ENCODE measurements around the gene ABCA3.
A peak's percentile ranks its signal among the peaks of the same experiment; 100 is the strongest.

The ABCA3 gene

DNA sequence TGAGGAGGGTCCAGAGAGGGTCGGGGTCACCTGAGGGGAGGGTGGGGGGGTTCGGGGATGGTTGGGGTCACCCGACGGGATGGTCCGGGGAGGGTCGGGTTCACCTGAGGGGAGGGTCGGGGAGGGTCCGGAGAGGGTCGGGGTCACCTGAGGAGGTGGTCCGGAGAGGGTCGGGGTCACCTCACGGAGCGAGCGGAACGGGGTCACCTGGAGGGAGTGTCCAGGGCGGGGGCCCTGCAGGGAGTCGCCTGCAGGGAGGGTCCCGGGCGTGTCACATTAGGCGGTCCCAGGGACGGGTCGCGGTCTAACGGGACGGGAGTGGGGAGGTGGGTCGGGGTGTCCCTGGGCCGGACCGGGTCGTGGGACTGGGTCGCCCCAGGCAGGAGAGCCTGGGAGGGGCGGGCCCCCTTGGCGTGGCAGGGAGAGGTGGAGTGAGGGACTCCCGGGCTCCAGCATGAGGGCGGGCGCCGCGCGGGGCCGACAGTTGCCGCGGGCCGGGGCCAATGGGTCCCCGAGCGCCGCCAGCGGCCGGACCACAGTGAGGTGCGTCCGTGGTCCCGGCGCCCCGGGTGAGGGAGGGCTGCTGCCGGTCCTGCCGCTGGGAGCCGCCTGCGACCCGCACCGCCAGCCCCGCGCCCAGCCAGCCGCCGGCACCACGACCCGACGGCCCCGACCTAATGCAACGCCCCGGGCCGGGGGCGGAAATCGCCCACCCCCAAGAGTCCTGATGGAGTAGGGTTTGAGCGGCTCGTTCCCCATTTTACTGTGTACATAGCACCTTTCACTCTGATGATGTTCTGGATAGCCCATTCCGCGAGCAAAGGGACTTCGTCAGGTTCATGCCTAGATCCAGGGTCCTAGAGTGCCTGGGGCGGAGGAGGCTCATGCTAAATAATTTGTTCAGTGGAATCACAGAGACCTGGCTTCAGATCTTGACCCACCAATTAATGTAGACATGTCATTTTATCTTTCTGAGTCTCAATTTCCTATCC is 1.2 kb upstream of the ABCA3 start:
- no peak overlapping the region for H3K4me3 ChIP-seq (ENCODE audit: low read depth, low read length)
- H3K9me3 ChIP-seq (ENCODE audit: control insufficient read depth, insufficient read depth, low read length): no peaks in the 10 kb centered on the region
- H3K9ac ChIP-seq (ENCODE audit: low read depth, low read length): no peak overlapping the region
- H3K36me3 ChIP-seq (ENCODE audit: control insufficient read depth, insufficient read depth, low read length): no peaks in the 10 kb centered on the region
- peaks cover 5% of the 10 kb centered on the region for H3K4me1 ChIP-seq (ENCODE audit: control insufficient read depth, insufficient read depth, low read length)
- H3K27me3 ChIP-seq (ENCODE audit: control insufficient read depth, insufficient read depth, low read length): peaks cover 24% of the 10 kb centered on the region

- no peak overlapping the region for H3K9ac ChIP-seq (ENCODE audit: low read depth, low read length)
- H3K36me3 ChIP-seq (ENCODE audit: control insufficient read depth, insufficient read depth, low read length): no peaks in the 10 kb centered on the region
- H3K4me1 ChIP-seq (ENCODE audit: control insufficient read depth, insufficient read depth, low read length): peaks cover 5% of the 10 kb centered on the region
- H3K9me3 ChIP-seq (ENCODE audit: control insufficient read depth, insufficient read depth, low read length): no peaks in the 10 kb centered on the region
- peaks cover 24% of the 10 kb centered on the region for H3K27me3 ChIP-seq (ENCODE audit: control insufficient read depth, insufficient read depth, low read length)
- peak overlapping the region; percentile 75 for H3K4me3 ChIP-seq (ENCODE audit: low read depth, low read length)
Measured at GRCh38 chr16:2339521-2340484, 725 bp downstream of the ABCA3 start.

- H3K9ac ChIP-seq (ENCODE audit: low read depth, low read length): no peak overlapping the region
- H3K4me3 ChIP-seq (ENCODE audit: low read depth, low read length): no peak overlapping the region
- H3K27me3 ChIP-seq (ENCODE audit: control insufficient read depth, insufficient read depth, low read length): peaks cover 18% of the 10 kb centered on the region
- H3K36me3 ChIP-seq (ENCODE audit: control insufficient read depth, insufficient read depth, low read length): no peaks in the 10 kb centered on the region
- H3K4me1 ChIP-seq (ENCODE audit: control insufficient read depth, insufficient read depth, low read length): peaks cover 5% of the 10 kb centered on the region
- no peaks in the 10 kb centered on the region for H3K9me3 ChIP-seq (ENCODE audit: control insufficient read depth, insufficient read depth, low read length)
Measured at GRCh38 chr16:2337431-2338296, 2.9 kb downstream of the ABCA3 start.

GRCh38 chr16:2335286-2335895 is 5.1 kb downstream of the ABCA3 start:
- Histone ChIP-seq H3K9ac (ENCODE audit: low read depth, low read length) (no peak overlapping the region), H3K4me1 (ENCODE audit: control insufficient read depth, insufficient read depth, low read length) (peaks cover 5% of the 10 kb centered on the region), H3K27me3 (ENCODE audit: control insufficient read depth, insufficient read depth, low read length) (peaks cover 15% of the 10 kb centered on the region), H3K4me3 (ENCODE audit: low read depth, low read length) (no peak overlapping the region), H3K36me3 (ENCODE audit: control insufficient read depth, insufficient read depth, low read length) (no peaks in the 10 kb centered on the region), H3K9me3 (ENCODE audit: control insufficient read depth, insufficient read depth, low read length) (no peaks in the 10 kb centered on the region)

GRCh38 chr16:2333772-2334379 is 6.7 kb downstream of the ABCA3 start:
- H3K9me3 ChIP-seq (ENCODE audit: control insufficient read depth, insufficient read depth, low read length): no peaks in the 10 kb centered on the region
- H3K27me3 ChIP-seq (ENCODE audit: control insufficient read depth, insufficient read depth, low read length): peaks cover 4% of the 10 kb centered on the region
- no peak overlapping the region for H3K9ac ChIP-seq (ENCODE audit: low read depth, low read length)
- no peak overlapping the region for H3K4me3 ChIP-seq (ENCODE audit: low read depth, low read length)
- no peaks in the 10 kb centered on the region for H3K4me1 ChIP-seq (ENCODE audit: control insufficient read depth, insufficient read depth, low read length)
- no peaks in the 10 kb centered on the region for H3K36me3 ChIP-seq (ENCODE audit: control insufficient read depth, insufficient read depth, low read length)

- Histone ChIP-seq H3K9ac (ENCODE audit: low read depth, low read length) (no peak overlapping the region), H3K27me3 (ENCODE audit: control insufficient read depth, insufficient read depth, low read length) (no peaks in the 10 kb centered on the region), H3K9me3 (ENCODE audit: control insufficient read depth, insufficient read depth, low read length) (no peaks in the 10 kb centered on the region), H3K36me3 (ENCODE audit: control insufficient read depth, insufficient read depth, low read length) (no peaks in the 10 kb centered on the region), H3K4me1 (ENCODE audit: control insufficient read depth, insufficient read depth, low read length) (no peaks in the 10 kb centered on the region), H3K4me3 (ENCODE audit: low read depth, low read length) (no peak overlapping the region)
Measured at GRCh38 chr16:2333231-2333630, 7.3 kb downstream of the ABCA3 start.

GRCh38 chr16:2331931-2332267 is 8.6 kb downstream of the ABCA3 start:
- Histone ChIP-seq H3K36me3 (ENCODE audit: control insufficient read depth, insufficient read depth, low read length) (no peaks in the 10 kb centered on the region), H3K27me3 (ENCODE audit: control insufficient read depth, insufficient read depth, low read length) (no peaks in the 10 kb centered on the region), H3K9ac (ENCODE audit: low read depth, low read length) (no peak overlapping the region), H3K4me1 (ENCODE audit: control insufficient read depth, insufficient read depth, low read length) (no peaks in the 10 kb centered on the region), H3K4me3 (ENCODE audit: low read depth, low read length) (no peak overlapping the region), H3K9me3 (ENCODE audit: control insufficient read depth, insufficient read depth, low read length) (no peaks in the 10 kb centered on the region)

- Histone ChIP-seq H3K4me1 (ENCODE audit: control insufficient read depth, insufficient read depth, low read length) (no peaks in the 10 kb centered on the region), H3K27me3 (ENCODE audit: control insufficient read depth, insufficient read depth, low read length) (no peaks in the 10 kb centered on the region), H3K4me3 (ENCODE audit: low read depth, low read length) (no peak overlapping the region), H3K36me3 (ENCODE audit: control insufficient read depth, insufficient read depth, low read length) (no peaks in the 10 kb centered on the region), H3K9me3 (ENCODE audit: control insufficient read depth, insufficient read depth, low read length) (no peaks in the 10 kb centered on the region), H3K9ac (ENCODE audit: low read depth, low read length) (no peak overlapping the region)
Measured at GRCh38 chr16:2331199-2331930, 9.2 kb downstream of the ABCA3 start.

- no peaks in the 10 kb centered on the region for H3K9me3 ChIP-seq (ENCODE audit: control insufficient read depth, insufficient read depth, low read length)
- no peaks in the 10 kb centered on the region for H3K4me1 ChIP-seq (ENCODE audit: control insufficient read depth, insufficient read depth, low read length)
- no peak overlapping the region for H3K9ac ChIP-seq (ENCODE audit: low read depth, low read length)
- H3K27me3 ChIP-seq (ENCODE audit: control insufficient read depth, insufficient read depth, low read length): no peaks in the 10 kb centered on the region
- H3K4me3 ChIP-seq (ENCODE audit: low read depth, low read length): no peak overlapping the region
- H3K36me3 ChIP-seq (ENCODE audit: control insufficient read depth, insufficient read depth, low read length): no peaks in the 10 kb centered on the region
Measured at GRCh38 chr16:2329532-2329931, 11.0 kb downstream of the ABCA3 start.

DNA sequence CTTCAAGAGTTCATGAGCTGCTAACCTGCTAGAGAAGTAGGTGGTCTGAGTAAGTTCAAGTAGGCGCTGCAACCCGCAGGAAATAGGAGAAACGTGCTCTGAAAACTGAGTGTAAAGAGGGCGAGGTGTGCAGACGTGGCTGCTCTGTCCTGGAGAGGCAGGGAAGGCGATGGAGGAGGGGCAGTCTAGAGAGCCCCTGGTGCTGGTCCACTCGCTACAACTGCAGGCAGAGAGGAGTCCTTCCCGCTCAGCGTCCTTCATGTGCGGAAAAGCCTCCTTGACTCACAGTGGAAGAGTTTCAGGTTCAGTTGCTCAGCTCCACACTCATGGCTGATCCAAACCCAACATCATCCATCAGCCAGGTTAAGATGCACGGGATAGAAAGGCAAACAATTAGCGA is 12.1 kb downstream of the ABCA3 start:
- H3K4me3 ChIP-seq (ENCODE audit: low read depth, low read length): no peak overlapping the region
- H3K36me3 ChIP-seq (ENCODE audit: control insufficient read depth, insufficient read depth, low read length): no peaks in the 10 kb centered on the region
- no peak overlapping the region for H3K9ac ChIP-seq (ENCODE audit: low read depth, low read length)
- H3K4me1 ChIP-seq (ENCODE audit: control insufficient read depth, insufficient read depth, low read length): no peaks in the 10 kb centered on the region
- no peaks in the 10 kb centered on the region for H3K27me3 ChIP-seq (ENCODE audit: control insufficient read depth, insufficient read depth, low read length)
- no peaks in the 10 kb centered on the region for H3K9me3 ChIP-seq (ENCODE audit: control insufficient read depth, insufficient read depth, low read length)
